ENCODE results near the gene TSPAN9. TPM values are rescaled to one million over a fixed set of nuclear protein-coding genes. Genes with fewer than 3 reads are reported as not detected.

Gene TSPAN9
- polyA plus RNA-seq, 3 donors = 0.15 to 0.34 (median 0.25) TPM

- no peak overlapping the region for H3K4me2 ChIP-seq (replicated peaks; ENCODE audit: extremely low read depth, low read length, poor library complexity, severe bottlenecking)
- intact Hi-C loops (cut with micrococcal nuclease) = no loop called here
- no peaks in the 10 kb centered on the region for H3K27me3 ChIP-seq (ENCODE audit: control insufficient read depth in 2 of 2, insufficient read depth in 2 of 2, low read length in 2 of 2)
- H3K27ac ChIP-seq (ENCODE audit: low read depth in 1 of 2, low read length in 2 of 2) = no peak overlapping the region
- no peaks in the 10 kb centered on the region for H3K79me2 ChIP-seq (ENCODE audit: insufficient read depth, low read length)
- WGBS (ENCODE audit: insufficient coverage) = 35% methylated on average over 7 of the region's 10 CpGs
- no peaks in the 10 kb centered on the region for H4K20me1 ChIP-seq (ENCODE audit: insufficient read depth, low read length)
- H2AFZ ChIP-seq (ENCODE audit: insufficient read depth, low read depth, low read length, poor library complexity, severe bottlenecking) = no peak overlapping the region
- no peak for TF ChIP-seq CTCF (IDR thresholded peaks at IDR 0.05)
- Mint-ChIP-seq H3K27ac (no peak overlapping the region), H3K36me3 (no peaks in the 10 kb centered on the region), H3K27me3 (ENCODE audit: low read depth in 3 of 3) (peaks cover 3 to 16% (median 10%) of the 10 kb centered on the region in 3 donors), H3K4me1 (no peaks in the 10 kb centered on the region), H3K4me3 (no peak overlapping the region), H3K9me3 (peaks cover 0 to 4% (median 1%) of the 10 kb centered on the region in 7 donors)
- H3K36me3 ChIP-seq (replicated peaks in 1 of 2; ENCODE audit: control insufficient read depth in 1 of 2, insufficient read depth in 2 of 2, low read length in 2 of 2) = no peaks in the 10 kb centered on the region
- no peak overlapping the region for H3K9ac ChIP-seq (ENCODE audit: insufficient read depth, low read length, poor library complexity, severe bottlenecking)
- H3K4me1 ChIP-seq (ENCODE audit: control insufficient read depth in 1 of 2, insufficient read depth in 2 of 2, low read length in 2 of 2) = no peaks in the 10 kb centered on the region
- no peaks in the 10 kb centered on the region for H3K9me3 ChIP-seq (replicated peaks in 1 of 2; ENCODE audit: control insufficient read depth in 1 of 2, insufficient read depth in 1 of 2, low read length in 2 of 2)
- no peak overlapping the region for H3K4me3 ChIP-seq (replicated peaks in 1 of 3; ENCODE audit: low read depth in 2 of 3, low read length in 3 of 3)
- no peak for DNase-seq
These were observed 256.4 kb downstream of the TSPAN9 start for GRCh38 chr12:3333583-3333982.

GRCh38 chr12:3333991-3334391 is 256.8 kb downstream of the TSPAN9 start:
- Histone ChIP-seq H3K27ac (ENCODE audit: low read depth in 1 of 2, low read length in 2 of 2) (no peak overlapping the region), H3K4me2 (replicated peaks; ENCODE audit: extremely low read depth, low read length, poor library complexity, severe bottlenecking) (no peak overlapping the region), H3K4me1 (ENCODE audit: control insufficient read depth in 1 of 2, insufficient read depth in 2 of 2, low read length in 2 of 2) (no peaks in the 10 kb centered on the region), H3K9me3 (replicated peaks in 1 of 2; ENCODE audit: control insufficient read depth in 1 of 2, insufficient read depth in 1 of 2, low read length in 2 of 2) (no peaks in the 10 kb centered on the region), H3K36me3 (replicated peaks in 1 of 2; ENCODE audit: control insufficient read depth in 1 of 2, insufficient read depth in 2 of 2, low read length in 2 of 2) (no peaks in the 10 kb centered on the region), H2AFZ (ENCODE audit: insufficient read depth, low read depth, low read length, poor library complexity, severe bottlenecking) (no peak overlapping the region), H3K27me3 (ENCODE audit: control insufficient read depth in 2 of 2, insufficient read depth in 2 of 2, low read length in 2 of 2) (no peaks in the 10 kb centered on the region), H3K9ac (ENCODE audit: insufficient read depth, low read length, poor library complexity, severe bottlenecking) (no peak overlapping the region), H3K79me2 (ENCODE audit: insufficient read depth, low read length) (no peaks in the 10 kb centered on the region), H3K4me3 (replicated peaks in 1 of 3; ENCODE audit: low read depth in 2 of 3, low read length in 3 of 3) (no peak overlapping the region), H4K20me1 (ENCODE audit: insufficient read depth, low read length) (no peaks in the 10 kb centered on the region)
- peaks cover 0 to 4% (median under 1%) of the 10 kb centered on the region in 7 donors for H3K9me3 Mint-ChIP-seq
- TF ChIP-seq CTCF (IDR thresholded peaks at IDR 0.05) = no peak
- H3K27me3 Mint-ChIP-seq (ENCODE audit: low read depth in 3 of 3) = peaks cover 3 to 18% (median 10%) of the 10 kb centered on the region in 3 donors
- WGBS (ENCODE audit: insufficient coverage) = 97% methylated on average over 9 of the region's 9 CpGs
- no peaks in the 10 kb centered on the region for H3K4me1 Mint-ChIP-seq
- intact Hi-C loops (cut with micrococcal nuclease) = no loop called here
- H3K27ac Mint-ChIP-seq = no peak overlapping the region
- no peaks in the 10 kb centered on the region for H3K36me3 Mint-ChIP-seq
- H3K4me3 Mint-ChIP-seq = no peak overlapping the region
- no peak for DNase-seq
